Neural progenitor cell (in vitro differentiated cells): Measurements from ENCODE around the gene PRDM5.

Experiments
- CTCF ChIP-seq: fragments of 200-600 bp; sonication (generic); IDR thresholded peaks from 2 replicates; pipeline ENCODE4 v1.5.1; 2017; ENCODE audit warnings: antibody characterized with exemption, mild to moderate bottlenecking
- EZH2 ChIP-seq: fragments of 200-600 bp; sonication (generic); IDR thresholded peaks from 2 replicates; pipeline ENCODE4 v1.6.1; 2017; ENCODE audit warnings: antibody characterized with exemption, mild to moderate bottlenecking, moderate library complexity
- EZH2phosphoT487 ChIP-seq: fragments of 200-600 bp; sonication (generic); IDR thresholded peaks from 2 replicates; pipeline ENCODE4 v1.6.1; 2017; ENCODE audit warnings: antibody characterized with exemption

- TF ChIP-seq EZH2 (no peak), CTCF (no peak), EZH2phosphoT487 (no peak)
Measured at GRCh38 chr4:120915336-120915735, 7.2 kb downstream of the PRDM5 start.
